Measurements from ENCODE around the gene ARMH3.

GRCh38 chr10:102001435-102002068 lies 54.4 kb downstream of the ARMH3 start:
- TF ChIP-seq CTCF (IDR thresholded peaks at IDR 0.05) (no peak), POLR2A (IDR thresholded peaks at IDR 0.05) (no peak), POLR2AphosphoS5 (IDR thresholded peaks at IDR 0.05) (no peak)

Measured in breast epithelium (tissue), 3 donors.